CD4-positive, alpha-beta T cell treated with Interferon gamma for 1 hour (primary cell): ENCODE measurements around the gene PTGDR2.

Experiments used
- DNase-seq: peaks from one replicate; pipeline ENCODE4 v3.0.0-alpha.2; 2020

The PTGDR2 gene

DNA sequence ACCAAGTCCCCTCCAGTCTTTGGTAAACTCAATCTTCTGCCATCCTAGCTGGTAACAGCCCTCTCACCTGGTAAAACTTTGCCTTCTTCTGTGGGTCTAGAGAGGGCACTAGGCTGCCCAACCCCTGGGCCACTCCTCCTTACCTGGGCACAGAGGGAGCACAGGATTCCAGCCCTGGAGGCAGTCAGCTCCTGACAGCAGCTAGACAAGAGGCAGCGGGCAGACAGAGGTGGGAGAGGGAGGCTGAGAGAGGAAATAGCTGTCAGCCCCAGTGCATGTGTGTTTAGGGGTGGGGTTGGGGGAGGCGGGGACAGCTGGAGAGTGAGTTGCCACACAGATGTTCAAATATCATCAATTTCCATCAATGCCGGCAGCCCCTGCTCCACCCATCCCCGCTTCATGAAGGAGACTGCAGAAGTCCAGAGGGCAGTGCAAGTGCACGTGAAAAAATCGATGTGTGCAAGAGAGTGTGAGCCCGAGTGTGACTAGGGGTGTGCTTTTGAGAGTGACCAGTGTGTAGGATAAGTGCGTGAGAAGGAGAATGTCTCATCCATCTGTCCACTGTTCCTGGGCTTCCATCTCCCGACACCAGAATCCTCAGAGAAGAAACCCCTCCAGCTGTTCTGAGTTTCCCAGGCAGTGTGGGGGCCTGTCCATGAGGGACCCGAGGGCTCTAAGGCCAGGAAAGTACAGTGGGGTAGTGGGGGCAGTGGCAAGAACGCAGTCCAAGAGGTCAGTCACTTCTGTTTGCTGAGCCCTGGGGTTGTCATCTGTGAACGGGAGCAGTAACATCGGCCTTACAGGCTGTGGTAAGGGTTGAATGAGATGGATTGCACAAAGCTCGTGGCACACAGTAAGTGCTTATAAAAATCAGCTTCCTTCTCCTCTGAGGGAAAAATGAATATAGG, at the start of gene PTGDR2:
TSS of gene PTGDR2 (minus strand) at position 225 of the 908 bp plus-strand sequence. CDS start 2,228 bp downstream, outside the sequence.
- DNase-seq, result no peak

DNA sequence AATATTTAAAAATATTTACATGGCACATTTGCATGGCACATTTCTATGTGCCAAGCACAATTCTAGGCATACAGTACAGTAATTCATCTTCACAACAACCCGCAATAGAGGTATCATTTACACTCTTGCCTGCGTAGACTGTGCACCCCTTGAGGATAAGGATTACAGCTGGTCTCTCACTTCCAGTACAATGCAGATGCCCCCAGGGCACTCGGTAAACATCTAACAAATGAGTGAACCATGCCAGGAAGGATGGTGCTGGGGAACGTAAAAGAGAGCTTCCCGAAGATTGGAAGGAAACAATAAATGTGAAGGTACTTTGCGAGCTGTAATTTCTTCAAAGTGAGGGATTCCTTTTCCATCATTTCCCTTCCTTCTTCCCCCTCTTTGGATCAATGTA, 49.3 kb upstream of the PTGDR2 start:
- DNase-seq, result no peak

DNA sequence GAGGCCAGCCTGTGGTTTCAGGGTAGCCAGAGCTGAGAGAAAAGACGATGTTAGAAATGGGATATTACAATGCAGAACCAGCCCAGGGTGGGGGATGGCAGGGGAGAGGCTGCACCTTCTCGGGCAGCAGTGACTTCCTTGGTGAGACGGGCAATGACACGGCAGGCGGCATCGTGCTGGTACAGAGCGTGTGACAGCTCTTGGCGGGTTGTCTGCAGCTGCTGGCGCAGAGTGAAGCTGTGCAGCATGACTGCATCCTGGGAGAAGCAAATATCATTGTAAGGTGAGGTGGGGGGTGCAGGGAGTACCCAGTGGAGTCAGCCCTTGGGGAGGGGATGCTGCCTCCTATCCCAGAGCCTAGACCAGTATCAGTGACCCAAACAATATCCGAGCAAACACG, 46.9 kb upstream of the PTGDR2 start:
- no peak for DNase-seq

DNA sequence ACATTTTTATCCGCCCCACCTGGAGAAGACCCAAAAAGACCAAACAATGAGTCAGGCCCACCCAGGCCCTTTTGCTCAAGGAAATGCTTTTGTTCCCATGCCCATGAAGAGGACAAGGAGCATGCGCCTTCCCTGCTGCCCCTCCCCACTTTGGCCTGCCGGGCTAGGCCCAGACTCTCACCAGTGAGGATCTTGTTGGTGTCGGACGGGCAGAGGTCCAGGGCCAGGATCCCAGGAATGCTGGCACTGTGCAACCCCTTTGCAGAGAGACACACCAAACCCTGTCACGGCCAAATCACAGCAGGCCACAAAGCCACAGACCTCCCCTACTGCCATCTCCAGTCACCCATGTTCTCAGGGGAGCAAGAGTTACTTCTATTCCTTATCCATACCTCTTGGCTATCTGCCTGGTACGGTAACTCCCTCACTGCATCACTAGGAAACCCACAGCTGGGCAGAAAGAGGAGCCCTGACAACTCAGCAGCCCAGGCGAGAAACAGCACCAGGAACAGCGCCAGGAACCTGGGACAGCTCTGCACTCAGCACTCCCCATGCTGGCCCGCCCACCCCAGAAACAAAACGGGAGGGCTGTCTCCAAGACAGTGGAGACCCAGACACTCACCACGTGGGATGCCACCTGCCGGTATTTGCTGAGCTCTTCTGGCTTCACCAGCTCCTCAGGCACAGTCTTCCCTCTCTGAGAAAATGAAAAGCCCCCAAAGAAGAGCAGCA, 45.1 kb upstream of the PTGDR2 start:
- no peak for DNase-seq

DNA sequence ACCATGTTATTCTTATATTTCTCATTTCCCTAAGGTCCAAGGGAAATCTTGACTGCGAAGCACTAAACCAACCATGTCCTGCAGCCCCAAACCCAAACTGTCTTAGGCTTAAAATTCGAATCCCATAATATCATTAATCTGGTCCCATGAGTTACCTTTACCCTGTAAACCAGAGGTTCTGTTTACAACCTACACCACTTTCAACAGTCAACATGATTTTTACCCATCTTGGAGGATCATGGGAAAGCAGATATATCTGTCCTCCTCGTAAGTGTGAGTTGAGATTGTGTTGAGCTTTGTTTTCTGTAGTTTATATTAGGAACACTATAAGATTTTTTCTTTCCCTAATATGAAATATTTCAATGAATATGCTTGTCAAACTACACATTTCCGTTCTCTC, 44.2 kb upstream of the PTGDR2 start:
- no peak for DNase-seq

DNA sequence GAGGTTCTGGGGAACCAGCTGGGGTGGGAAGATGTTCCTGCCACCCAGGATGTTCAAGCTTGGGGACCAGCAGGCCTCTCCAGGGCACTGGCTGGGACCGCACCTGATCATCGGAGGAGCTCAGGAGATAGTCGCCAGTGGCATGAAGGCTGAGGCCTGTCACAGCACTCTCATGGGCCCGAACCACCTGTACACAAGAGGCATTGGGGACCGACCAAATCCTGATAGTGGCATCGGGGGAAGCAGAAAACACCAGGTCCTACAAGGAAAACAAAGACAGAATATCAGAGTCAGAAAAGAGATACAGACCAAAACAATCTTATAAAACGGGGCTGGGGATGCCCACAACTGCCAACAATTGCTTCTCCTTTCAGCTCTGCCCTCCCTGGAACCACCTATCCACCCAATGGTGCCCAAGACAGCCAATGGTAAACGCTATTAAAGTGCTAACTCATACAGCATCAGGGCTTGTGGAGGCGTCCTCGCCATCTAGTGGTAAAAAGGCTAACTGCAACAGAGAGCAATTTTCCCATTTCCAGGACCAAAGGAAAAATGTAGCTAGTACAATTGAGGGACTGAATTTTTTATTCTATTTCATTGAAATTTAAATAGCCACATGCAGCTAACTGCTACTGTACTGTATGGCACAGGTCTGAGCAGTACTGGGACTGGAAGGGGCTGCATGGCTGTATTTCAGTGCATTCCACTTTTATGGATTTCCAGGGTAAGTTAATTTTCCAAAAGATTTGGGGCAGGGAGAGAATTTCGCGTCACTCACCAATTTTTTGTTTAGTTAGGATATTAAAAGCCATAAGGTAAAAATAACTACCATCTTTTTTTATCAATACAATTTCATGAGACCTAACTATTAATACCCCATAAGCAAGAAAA, 43.5 kb upstream of the PTGDR2 start:
- peak; percentile 35 for DNase-seq

DNA sequence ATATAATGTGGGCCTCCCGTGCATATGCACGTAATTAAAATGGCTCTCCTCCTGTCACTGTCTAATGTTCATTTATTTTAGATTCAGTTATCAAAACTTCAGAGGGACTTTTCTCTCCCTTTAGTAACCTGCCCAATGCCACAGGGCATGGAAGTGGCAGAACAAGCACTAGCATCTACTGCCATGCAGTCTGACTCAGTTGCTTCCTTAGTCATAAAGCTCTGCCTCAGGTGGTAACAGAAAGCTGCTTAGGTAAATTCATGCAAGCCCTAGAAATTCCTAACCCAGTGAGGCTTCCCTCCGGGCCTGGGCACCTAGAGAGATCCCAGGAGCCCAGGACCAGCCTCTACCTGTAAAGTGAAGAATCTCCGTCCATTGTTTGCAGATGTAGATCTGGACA, 41.7 kb upstream of the PTGDR2 start:
- no peak for DNase-seq

DNA sequence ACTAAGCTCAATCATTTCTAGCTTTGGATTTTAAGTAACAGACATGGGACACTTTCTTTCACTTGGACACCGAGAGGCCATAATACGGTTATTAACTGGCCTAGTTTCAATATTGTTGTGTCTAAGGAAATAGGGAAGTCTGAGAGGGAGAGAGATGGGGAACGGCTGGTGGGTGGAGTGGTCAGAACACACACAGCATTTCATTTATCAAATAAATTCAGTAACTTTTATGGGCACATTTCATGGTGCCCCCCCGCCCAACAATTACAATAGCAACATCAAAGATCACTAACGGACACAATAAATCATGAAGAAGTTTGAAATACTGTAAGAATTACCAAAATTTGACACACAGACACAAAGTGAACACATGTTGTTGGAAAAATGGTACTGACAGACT, 39.9 kb upstream of the PTGDR2 start:
- DNase-seq, result no peak

DNA sequence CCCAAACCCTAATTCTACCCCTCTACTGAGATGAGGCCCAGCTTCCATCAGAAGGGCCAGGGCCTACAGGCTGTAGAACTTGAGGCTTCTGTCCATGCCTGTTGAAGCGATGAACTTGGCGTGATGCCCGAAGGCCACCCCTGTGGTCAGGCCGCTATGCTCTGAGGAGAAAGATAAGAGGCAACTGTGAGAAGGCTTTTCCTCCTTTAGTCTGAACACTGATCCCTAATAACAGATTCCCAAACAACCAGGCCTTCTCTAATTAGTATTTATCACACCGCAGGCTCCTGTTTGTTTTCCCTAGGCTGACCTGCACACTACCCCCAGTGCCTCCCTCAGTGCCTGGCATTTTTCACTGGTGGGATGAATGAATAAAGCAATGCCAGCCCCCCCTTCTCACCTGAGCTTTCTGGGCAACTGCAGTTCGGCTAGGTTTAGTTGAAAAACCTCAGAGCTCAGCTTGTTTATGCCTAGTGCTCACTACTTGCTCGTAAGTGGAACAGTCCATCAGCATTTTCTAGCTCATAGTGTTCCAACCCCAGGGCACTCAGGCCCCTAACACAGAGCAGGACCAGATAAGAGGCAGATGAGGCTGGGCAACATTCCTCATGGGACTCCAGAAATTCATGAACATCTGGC, 35.5 kb upstream of the PTGDR2 start:
- no peak for DNase-seq

DNA sequence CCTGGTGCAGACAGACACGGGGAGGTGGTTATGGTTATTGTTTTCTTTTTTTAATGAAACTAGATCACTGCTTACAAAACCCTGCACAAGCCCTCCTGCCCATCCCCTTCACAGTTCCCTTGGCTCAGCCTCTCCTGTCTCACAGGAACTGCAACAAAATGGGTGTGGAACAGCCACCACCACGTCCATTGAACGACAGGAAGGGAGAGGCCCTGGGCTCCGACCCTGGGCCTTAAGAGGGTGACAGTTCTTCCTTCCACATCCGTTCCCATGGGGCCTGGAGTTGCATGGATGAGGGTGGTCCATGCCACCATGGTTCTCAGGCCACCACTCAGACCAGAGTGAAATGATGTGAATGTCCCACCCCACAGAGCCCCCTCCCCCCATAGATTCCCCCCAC, 34.9 kb upstream of the PTGDR2 start:
- no peak for DNase-seq

DNA sequence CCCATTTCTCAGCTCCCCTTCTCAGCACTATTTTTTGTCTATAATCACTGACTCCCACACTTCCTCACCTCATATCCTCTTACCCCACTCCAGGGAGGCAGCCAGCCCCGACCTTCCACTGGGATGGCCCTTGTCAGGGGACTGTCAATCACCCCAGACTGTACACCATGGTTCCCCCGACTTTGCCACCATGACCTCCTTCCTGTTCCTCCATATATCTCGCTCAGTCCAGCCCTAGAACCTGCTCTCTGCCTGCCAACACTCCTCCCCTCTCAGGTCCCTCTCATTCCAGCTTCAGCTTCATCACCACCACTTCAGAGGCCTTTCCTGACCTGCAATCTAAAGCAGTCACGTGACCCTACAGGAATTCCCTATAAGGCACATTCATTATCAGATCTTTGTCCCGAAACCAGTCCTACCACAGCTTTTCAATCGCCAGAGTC, 34.1 kb upstream of the PTGDR2 start:
- no peak for DNase-seq

DNA sequence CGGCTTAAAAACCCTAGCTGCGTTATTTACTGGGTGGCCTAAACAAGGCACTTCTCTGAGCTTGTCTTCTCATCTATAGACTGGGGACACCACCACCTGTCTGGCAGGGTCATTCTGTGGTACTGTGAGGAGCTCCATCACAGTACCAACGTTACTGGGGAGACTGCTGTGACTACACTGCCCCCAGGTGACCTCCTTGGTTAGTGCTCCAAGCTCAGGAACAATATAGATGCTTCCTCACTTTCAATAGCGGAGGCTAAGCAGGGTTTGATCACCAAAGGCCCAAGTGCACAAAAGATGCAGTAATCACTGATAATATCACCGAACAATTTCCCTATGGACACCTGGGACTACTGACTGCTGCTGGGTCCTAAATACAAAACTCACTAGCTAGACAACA, 31.8 kb upstream of the PTGDR2 start:
- DNase-seq, result peak; percentile 29

DNA sequence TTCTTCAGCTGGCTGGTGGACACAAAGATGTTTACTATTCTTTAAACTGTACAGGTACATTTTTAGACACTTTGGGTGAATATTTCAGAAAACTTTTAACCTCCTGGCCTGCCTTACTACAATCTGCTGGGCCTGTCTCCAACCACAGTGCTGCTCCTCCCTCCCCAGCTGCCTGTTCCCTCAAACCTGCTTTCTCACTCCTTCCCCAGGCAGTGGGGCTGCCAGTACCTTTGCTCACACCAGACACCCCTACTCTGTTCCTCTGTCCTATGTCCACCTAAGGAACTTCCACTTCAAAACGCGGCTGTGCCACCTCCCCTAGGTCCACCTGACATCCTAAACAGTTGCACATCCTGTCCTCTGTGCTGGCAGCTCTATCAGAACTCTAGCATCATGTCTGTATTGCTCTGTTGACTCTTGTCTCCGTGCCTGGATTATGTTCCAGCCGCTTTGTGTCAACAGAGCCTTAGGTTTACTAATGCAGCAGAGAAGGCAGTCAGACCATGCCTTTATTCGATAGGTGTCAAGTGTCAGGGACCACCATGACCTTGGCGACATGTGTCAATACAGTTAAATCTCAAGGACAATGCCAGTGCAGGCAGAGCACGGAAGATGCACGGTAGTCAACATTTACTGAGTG, 25.0 kb upstream of the PTGDR2 start:
- DNase-seq, result no peak

DNA sequence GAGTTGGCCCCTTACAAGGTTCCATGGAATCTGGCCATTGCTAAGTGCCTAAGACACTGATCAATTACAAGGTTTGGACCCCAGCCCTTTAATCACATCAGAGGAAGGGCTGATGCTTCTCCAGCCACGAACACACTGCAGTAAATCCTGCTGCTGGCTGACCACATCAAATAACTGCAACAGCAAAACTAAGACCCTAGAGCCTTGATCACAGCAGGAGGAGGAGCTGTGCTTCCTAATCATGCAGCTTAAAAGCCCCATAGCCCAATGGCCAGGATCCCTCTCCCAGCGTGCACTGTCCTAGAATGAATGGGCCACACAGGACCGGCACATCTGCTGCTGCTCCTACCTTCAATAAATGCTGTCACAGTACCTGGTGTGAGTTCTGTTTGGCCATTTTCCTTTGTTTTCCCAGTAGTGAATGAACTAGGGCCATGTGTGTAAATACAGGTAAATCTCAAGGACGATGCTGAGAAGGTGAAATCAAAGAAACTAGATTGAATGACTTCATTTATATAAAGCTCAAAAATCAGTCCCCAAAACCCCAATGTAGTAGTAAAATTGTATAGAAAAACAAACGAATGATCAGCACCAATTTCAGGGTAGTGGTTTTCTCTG, 24.3 kb upstream of the PTGDR2 start:
- no peak for DNase-seq

DNA sequence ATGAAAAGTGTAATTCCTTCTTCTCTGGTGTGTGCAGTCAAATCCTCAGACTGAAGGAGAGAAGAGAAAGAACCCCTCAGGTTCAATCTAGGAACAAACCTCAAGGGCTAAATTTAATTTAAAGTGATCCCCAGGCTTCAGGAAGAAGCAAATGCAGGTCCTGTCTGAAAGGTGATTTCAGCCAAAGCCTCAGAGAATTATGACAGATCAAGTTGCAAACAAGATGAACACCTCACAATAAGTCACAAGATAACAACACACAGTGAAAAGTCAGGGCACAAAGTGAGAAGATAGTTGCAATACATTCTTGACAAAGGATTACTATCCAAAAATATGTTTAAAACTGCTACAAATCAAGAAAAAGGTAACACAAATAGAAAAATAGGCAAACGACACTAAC, 23.4 kb upstream of the PTGDR2 start:
- DNase-seq, result no peak

DNA sequence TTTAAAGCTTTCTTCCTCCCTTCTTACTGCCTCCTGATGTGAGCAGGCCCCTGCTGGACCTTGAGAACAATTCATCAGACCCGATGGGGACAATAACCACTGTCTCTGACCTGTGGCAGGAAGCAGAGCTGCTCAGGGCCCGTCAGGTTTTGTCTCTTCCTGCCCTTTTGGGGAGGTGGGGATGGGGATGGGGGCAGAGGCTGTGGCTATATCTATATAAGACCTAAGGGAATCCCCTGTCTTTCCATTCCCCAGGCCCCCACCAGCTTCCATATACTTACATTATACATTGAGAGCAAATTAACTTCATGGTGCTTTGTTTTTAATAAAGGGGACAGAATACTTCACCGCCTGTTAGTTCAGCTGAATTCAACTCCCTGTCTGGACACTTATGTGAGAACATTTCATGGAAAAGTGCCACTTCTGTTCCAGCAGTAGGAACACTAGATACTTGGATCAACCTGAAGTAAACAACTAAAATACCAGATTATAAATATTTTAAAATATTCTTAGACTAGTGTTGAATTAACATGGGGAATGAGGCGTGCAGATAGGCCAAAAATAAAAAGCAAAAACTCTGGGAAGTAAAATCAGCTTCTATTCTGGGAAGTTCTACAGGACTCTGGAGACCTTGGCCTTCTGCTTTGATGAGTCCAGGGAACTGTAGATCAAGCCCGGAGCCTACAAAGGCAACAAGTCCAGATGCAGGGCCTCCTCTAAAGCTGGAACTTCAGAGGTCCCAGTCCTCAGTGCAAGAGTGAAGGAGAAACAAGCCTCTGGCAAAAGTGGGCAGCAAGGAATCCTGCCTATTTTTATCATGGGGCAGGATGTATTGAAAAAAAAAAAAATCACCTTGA, 22.7 kb upstream of the PTGDR2 start:
- DNase-seq, result no peak

DNA sequence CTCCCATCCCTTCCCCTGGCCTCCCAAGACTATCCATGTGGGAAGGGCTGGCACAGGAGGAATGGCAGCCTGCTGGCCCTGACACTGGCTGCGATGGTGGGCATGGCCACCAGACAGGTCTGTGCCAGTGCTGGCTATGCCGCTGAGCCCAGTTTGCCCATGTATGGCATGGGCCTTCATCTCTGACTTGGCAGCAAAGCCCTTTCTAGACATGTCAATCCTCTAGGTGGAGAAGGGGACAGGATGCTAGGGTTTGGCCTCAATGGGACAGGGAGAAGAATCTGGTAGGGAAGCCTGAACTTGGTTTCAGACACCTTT, 20.4 kb upstream of the PTGDR2 start:
- no peak for DNase-seq

DNA sequence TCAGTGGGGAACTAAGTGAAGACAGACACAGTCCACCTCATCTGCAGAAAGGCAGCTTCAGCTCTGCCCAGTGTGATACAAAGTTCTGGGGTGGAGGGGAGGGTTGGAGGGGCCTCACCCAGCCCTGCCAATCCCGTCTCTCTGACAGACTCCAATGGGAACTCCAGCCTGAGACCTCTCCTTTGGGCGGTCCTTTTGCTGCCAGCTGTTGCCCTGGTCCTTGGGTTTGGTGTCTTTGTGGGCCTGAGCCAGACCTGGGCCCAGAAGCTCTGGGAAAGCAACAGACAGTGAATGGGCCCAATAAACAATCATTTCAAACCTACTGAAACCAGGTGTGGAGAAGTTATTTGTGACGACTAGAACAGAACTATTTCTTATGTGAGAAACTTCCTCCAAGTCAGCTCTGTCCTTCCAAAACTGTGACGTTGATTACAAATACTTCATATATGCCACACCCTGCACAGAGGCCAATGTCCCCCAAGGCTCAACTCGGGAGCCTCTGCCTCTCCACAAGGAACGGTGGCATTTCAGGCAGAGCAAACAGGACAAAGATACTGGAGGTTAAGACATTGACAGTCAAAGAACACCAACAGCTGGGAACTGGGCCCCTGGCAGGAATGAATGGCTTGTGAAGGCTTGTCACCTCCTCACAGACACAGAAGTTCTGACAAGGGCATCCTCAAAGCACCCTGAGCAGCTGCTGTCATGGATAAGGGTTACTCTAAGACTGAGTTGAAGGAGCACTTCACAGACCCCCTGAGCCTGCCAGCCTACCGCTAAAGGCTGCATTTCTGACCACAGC, 19.8 kb upstream of the PTGDR2 start:
- no peak for DNase-seq

DNA sequence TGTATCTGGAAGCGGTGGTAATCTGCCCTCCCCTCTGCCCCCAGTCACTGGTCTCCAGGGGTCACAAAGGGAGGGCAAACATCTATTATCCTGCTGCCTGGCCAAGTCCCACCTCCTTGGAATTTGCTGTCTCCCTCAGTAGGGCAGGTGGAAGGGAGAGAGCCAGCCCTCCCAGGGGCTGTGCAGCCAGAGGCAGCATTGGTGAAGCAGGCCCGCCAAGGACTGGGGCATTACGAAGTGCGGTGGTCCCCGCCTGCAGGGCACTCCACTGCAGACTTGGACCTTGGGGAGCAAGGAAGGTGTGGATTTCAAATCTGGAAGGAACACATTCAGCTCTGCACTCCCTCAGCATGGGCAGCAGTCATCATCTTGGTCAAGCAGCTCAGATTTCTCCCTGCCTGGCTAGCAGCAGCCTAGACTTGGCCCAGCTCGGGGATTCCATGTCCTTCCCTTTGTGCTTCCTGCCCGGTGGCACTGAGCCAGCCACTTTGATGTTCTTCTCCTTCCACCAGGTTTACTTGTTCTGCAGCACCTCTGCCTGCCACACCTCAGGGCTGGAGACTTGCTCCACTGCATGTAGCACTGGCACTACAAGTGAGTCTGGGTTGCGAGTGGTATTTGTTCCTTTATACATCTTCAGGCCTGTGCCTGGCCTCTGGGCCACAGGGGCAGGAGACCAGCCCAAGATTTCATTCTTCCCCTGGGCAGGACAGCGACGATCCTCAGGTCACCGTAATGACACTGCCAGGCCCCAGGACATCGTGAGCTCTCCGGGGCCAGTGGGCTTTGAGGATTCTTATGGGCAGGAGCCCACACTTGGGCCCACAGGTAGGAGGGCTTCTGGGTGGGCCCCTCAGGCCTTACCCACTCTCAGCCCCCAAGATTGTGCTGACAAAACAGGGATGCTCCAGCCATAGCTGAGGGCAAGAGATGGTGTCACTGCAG, 18.9 kb upstream of the PTGDR2 start:
- DNase-seq, result no peak
